ENCODE measurements around the gene PARP12.

PARP12 gene

DNA sequence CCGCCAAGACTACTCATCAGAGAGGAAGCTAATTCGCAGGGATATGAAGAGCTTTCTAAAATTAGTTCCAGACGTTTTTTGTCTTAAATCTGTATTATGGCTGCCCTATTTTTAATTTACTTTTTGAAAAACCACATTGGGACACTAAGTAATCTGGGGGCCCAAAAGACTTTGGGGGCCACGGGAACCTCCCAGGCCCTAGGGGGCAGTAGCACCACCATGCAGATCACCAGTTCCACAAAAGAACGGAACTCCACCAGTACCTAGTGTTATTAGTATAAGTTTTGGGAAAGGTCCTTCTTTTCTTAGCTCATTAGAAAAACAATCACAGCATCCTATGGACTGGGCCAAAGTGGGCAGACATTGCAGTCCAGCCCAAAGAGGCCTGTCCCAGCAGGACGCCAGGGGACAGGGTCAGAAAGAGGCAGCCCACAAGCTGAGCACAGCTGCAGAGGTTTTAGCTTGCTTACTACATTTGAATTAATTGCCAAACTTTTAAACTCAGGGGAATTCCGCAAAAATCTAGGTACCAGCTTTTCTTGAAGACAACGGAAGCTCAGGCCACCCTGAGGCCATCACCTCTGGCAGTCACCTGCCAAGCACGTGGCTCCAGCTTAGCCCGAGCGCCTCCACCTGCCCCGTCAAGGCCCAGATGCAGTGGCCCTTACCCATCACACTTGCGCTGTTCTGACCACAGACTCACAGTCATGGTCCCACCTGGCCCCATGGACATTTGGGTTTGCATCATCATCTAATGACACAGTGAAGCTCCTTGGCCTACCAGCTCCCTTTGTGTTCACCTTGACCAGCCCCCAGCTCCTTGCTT, 74.8 kb downstream of the PARP12 start:
- DNase-seq: no peak

DNA sequence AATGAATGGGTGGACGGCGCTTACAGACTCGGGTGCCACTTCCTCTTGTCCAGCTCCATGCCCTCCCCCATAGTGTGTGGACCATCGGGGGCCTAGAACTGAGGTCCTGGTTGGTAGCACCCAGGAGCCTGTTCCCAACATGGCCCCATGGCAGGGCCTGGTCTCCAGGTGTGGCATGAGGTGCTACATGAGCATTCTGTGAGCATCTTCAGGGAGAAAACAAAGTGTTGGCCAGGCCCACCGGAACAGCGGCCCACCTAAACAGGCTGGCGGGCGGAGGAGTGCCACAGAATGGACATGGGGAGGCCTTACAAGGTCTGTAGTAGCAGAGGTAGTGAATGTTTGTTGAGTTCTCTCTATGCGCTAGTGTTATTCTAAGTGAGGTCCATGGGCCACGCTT, 76.9 kb downstream of the PARP12 start:
- DNase-seq: no peak

DNA sequence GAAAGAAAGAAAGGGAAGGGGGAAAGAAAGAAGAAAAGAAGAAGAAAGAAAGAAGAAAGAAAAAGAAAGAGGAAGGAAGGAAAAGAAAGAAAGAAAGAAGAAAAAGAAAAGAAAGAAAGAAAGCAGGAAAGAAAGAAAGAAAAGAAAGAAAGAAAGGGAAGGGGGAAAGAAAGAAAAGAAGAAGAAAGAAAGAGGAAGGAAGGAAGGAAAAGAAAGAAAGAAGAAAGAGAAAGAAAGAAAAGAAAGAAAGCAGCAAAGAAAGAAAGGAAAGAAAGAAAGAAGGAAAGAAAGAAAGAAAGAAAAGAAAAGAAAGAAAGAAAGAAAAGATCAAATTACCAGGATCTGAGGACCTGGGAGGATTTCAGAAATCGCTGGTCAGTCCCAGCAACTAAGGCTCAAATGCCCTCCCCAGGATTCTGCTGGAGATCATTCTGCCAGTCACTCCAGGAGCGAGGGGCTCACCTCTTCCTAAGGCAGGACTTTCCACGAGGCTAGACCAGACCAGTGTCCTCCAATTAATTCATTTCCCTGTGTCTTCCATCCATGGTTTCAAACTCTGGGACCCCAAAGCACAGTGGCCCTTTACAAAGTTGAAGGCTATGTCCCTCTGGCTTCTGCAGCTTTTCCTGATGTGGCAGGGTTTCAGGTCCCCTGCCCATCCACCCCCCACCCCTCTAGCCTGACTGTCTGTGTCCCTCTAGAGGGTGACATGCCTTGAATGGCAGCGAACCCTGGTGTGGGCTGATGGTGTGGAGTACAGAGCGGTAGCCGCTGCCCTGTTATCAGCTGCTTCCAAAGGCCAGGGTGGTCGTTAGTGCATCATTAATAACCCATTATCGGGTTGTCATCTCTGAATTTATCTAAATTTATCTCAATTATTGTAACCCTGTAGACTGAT, 77.9 kb downstream of the PARP12 start:
- DNase-seq: no peak

DNA sequence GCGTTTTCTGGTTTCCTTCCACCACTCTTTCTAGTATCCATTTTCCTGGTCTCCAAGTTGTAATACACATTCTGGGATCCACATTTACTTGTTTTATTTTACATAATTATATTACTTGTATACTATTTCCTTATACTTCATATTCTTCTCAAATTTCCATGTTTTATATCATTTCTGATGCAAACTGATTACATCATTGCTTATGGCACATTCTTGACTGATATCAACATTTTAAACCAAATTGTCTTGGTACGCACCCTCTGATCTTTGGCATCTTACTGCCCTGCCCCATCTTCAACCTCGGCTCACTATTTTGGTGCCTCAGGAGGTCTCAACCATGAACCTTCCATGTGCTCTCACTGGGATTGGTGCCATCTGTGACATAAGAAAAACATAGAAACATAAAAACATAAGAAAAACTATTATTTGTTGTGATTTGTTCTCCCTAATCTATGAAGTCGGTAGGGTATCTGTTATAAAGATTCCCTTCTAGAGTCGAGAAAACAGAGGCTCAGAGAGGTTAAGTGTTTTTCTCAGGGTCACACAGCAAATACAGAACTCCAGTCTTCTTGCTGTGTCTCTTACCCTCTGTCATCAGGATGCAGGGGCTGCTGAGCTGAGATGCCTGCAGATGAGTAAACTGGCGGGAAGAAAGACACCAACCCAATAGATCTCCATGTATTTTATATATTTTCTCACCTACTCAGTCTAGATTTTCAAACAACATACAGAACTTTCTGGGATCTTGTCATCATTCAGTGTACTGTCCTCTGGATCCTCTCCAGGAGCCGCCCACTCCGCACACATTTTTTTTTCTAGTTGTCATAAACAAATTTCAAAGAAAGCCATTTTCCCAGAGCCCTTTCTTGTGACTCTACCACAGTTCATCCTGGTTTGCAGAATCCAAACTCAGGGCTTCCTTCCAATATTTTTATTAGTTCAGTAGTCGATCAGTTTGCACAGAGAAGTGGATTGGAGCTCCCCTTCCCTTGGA, 79.5 kb downstream of the PARP12 start:
- no peak for DNase-seq

DNA sequence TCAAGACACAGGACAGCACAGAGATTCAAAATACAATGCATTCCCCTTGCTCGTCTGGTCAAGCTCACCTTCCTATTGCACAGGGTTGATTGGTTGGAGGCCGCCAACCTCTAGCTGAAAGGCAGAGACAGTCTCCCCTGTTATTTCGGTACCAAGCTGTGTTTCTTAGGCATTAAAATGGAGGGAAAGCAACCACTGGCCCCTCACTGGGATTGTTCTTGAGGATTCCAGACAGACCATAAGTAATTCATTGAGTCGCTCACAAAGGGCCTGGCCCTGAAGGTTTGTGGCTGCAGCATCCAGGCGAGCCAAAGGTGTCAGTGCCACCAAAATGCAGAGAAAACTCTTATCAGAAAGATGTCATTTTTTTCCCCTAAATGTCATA, 81.2 kb downstream of the PARP12 start:
- no peak for DNase-seq

DNA sequence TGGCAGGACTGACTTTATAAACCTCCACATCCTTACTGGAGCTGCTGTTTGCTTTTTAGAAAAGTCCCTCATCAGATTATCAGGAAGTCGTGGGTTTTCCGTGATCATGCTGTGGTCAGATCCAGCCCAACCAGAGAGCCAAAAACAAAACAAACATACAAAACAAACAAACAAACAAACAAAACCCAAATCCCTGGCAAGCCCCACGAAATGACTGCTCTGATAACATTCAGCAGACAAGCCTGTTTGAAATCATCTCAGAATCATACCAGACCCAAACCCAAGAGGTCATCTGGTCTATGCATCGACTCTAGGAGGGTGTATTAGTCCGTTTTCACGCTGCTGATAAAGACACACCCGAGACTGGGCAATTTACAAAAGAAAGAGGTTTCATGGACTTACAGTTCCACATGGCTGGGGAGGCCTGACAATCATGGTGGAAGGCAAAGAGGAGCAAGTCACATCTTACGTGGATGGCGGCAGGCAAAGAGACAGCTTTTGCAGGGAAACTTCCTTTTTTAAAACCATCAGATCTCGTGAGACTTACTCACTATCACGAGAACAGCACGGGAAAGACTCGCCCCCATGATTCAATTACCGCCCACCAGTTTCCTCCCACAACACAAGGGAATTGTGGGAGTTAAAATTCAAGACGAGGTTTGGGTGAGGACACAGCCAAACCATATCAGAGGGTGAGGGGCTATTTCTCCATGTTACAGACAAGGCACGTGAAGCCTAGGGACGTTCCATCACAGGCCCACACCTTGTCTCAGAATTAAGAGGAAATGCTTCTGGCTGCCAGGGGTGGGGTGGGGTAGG, 85.7 kb downstream of the PARP12 start:
- DNase-seq: no peak

DNA sequence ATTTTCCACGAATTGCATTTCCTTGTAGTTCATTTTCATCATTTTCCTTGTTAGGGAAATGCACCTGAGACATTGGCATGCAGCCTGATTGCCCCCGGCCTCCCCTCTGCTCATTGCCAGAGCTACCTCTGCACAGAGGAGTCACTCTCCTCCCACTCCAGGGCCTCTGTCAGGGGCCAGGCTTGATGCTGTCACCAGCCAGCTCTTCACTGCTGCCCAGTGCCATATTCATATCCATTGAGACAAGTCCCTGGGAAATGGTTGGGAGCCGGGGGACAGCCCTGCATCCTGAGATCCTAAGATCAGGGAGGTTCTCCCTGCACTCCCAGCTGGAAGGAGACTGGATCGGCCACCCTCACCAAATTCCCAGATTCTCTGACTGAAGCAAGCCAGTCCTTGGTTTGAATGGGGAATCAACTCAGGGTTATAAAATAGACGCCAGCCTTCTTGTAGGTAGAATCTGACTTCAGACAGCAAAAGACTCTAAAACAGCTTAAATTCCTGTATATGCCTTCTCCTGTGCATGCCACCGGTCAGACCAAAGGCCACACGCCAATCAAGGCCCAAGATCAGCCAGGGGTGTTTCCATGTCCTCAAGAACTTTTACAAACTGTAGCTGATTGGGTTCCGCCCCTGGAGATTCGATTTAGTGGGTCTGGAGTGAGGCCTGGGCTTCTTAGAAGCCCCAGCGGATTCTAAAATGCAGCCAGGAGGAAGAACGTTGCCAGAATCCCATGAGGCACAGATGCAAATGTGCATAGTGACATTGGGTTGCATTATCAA, 86.5 kb downstream of the PARP12 start:
- no peak for DNase-seq

DNA sequence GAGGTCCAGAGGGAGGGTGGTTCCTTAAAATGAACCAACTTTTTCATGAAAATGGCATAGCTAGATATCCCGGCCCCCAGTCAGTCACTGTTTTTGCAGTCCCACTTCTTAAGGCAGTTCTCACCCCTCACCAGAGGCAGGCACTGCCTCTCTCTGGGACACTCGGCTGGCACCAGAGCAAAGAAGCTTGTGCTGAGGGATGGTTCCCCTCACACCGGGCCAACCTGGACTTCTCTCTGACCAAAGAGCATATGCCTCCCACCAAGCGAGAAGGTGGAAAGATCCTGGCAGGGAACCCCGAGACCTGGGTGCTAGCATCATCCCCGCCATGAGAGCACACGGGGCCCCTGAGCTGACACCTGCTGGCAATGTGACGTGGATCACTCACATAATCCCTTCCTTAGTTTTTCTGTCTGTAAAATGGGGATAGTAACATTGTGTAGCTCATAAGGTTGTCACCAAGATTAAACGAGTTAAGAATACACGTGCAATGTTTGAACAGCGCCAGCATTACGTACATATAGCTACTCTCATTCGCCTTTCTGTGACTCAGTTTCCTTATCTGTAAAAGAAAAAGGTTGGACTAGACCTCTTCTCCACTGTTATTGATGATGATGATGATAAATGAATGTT, 88.5 kb downstream of the PARP12 start:
- DNase-seq: no peak
